Measurements from ENCODE around the gene IL1RAPL1. TPM values are rescaled to one million over a fixed set of nuclear protein-coding genes. Genes with fewer than 3 reads are reported as not detected.
A peak's percentile ranks its signal among the peaks of the same experiment; 100 is the strongest.

The IL1RAPL1 gene
- total and polyA plus RNA-seq, 2 donors (not counting 1 experiment from before 2014, with no cell fraction given), result 0.25 to 2.8 TPM

DNA sequence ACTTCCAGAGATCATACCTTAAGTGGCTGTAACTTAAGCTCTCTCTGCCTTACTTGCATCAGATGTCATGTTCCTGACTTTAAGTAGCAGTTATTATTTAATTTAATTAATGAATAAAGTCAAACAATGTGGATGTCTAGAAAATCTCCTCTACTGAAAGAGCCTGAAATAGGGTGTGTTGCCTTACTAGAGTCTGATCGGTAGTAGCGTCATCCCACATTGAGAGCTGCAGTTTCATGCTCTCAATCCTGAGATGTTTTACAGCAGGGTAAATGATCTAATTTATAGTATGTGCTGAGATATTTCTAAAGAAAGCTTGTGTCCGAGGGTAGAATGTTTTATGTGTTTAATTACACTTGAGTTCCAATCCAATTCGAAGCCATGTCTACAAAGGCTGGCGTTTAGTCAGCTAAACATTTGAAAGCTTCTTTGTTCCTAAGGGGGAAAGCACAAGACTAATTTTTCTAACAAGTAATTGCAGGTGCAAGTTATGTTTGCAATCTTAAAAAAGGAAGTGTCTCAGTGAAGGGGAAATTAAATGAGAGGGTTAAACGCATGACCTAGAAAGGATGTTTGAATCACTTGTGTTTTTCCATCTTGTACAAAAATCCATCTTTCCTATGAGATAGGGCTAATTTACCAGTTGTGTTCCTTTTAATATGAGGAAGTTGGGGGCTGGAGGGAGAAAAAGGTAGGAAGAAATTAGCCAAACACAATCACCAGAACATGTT is 1237.1 kb downstream of the IL1RAPL1 start:
- no peak overlapping the region for H2AFZ ChIP-seq (ENCODE audit: low read length)
- H3K27ac ChIP-seq (ENCODE audit: insufficient read depth, low read length), result no peak overlapping the region
- H3K4me3 ChIP-seq (replicated peaks in 1 of 4; ENCODE audit: control extremely low read depth in 1 of 4, insufficient read depth in 1 of 4, low read depth in 3 of 4, low read length in 4 of 4), result no peak overlapping the region
- no peak for DNase-seq (ENCODE audit: low read depth in 2 of 2)
- no peak overlapping the region for H3K4me2 ChIP-seq (ENCODE audit: extremely low read depth, insufficient read depth, low read length)
- no peaks in the 10 kb centered on the region for H3K27me3 ChIP-seq (ENCODE audit: control insufficient read depth, insufficient read depth, low read length)
- H3K9ac ChIP-seq (ENCODE audit: insufficient read depth, low read length), result no peak overlapping the region
- no peaks in the 10 kb centered on the region for H3K36me3 ChIP-seq (ENCODE audit: control insufficient read depth, insufficient read depth, low read length)
- H4K20me1 ChIP-seq (ENCODE audit: control insufficient read depth, extremely low read depth, insufficient read depth, low read length), result no peaks in the 10 kb centered on the region
- no peaks in the 10 kb centered on the region for H3K4me1 ChIP-seq (ENCODE audit: control insufficient read depth, extremely low read depth, insufficient read depth, low read length)
- no peaks in the 10 kb centered on the region for H3K79me2 ChIP-seq (ENCODE audit: control insufficient read depth, insufficient read depth, low read length)
- H3K9me3 ChIP-seq (ENCODE audit: control insufficient read depth, insufficient read depth, low read depth, low read length), result no peaks in the 10 kb centered on the region
- no peak for TF ChIP-seq EZH2 (IDR thresholded peaks at IDR 0.05; ENCODE audit: low read length, missing control alignments)
- TF ChIP-seq, protein P1, sequence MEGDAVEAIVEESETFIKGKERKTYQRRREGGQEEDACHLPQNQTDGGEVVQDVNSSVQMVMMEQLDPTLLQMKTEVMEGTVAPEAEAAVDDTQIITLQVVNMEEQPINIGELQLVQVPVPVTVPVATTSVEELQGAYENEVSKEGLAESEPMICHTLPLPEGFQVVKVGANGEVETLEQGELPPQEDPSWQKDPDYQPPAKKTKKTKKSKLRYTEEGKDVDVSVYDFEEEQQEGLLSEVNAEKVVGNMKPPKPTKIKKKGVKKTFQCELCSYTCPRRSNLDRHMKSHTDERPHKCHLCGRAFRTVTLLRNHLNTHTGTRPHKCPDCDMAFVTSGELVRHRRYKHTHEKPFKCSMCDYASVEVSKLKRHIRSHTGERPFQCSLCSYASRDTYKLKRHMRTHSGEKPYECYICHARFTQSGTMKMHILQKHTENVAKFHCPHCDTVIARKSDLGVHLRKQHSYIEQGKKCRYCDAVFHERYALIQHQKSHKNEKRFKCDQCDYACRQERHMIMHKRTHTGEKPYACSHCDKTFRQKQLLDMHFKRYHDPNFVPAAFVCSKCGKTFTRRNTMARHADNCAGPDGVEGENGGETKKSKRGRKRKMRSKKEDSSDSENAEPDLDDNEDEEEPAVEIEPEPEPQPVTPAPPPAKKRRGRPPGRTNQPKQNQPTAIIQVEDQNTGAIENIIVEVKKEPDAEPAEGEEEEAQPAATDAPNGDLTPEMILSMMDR (conservative IDR thresholded peaks at IDR 0.05 in 1 of 2, IDR thresholded peaks at IDR 0.05 in 1 of 2; ENCODE audit: low read depth in 1 of 2, low read length in 2 of 2), result no peak

DNA sequence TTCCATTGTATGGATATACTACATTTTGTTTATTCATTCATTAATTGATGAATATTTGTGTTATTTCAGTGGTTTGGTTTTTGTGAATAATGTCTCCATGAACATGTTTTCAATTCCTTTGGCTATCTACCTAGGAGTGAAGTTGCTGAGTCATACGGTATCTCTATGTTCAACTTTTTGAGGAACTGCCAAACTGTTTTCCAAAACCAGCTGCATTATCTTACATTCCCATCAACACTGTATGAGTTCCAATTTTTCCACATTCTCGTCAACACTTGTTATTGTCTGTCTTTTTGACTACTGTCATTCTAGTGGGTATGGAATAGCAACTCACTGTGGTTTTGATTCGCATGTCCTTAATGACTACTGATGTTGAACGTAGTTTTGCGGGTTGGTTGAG is 1239.5 kb downstream of the IL1RAPL1 start:
- TF ChIP-seq, protein P1 (conservative IDR thresholded peaks at IDR 0.05 in 1 of 2, IDR thresholded peaks at IDR 0.05 in 1 of 2; ENCODE audit: low read depth in 1 of 2, low read length in 2 of 2), result no peak
- no peak for TF ChIP-seq EZH2 (IDR thresholded peaks at IDR 0.05; ENCODE audit: low read length, missing control alignments)
- Histone ChIP-seq H3K4me1 (ENCODE audit: control insufficient read depth, extremely low read depth, insufficient read depth, low read length) (no peaks in the 10 kb centered on the region), H3K27me3 (ENCODE audit: control insufficient read depth, insufficient read depth, low read length) (no peaks in the 10 kb centered on the region), H4K20me1 (ENCODE audit: control insufficient read depth, extremely low read depth, insufficient read depth, low read length) (no peaks in the 10 kb centered on the region), H3K4me2 (ENCODE audit: extremely low read depth, insufficient read depth, low read length) (no peak overlapping the region), H3K4me3 (replicated peaks in 1 of 4; ENCODE audit: control extremely low read depth in 1 of 4, insufficient read depth in 1 of 4, low read depth in 3 of 4, low read length in 4 of 4) (no peak overlapping the region), H3K9me3 (ENCODE audit: control insufficient read depth, insufficient read depth, low read depth, low read length) (no peaks in the 10 kb centered on the region), H2AFZ (ENCODE audit: low read length) (no peak overlapping the region), H3K9ac (ENCODE audit: insufficient read depth, low read length) (no peak overlapping the region), H3K79me2 (ENCODE audit: control insufficient read depth, insufficient read depth, low read length) (no peaks in the 10 kb centered on the region), H3K36me3 (ENCODE audit: control insufficient read depth, insufficient read depth, low read length) (no peaks in the 10 kb centered on the region), H3K27ac (ENCODE audit: insufficient read depth, low read length) (no peak overlapping the region)
- peak in 1 of 2 donors; percentile 85 for DNase-seq (ENCODE audit: low read depth in 2 of 2)

GRCh38 chrX:29834311-29834710 is 1247.1 kb downstream of the IL1RAPL1 start:
- Histone ChIP-seq H3K79me2 (ENCODE audit: control insufficient read depth, insufficient read depth, low read length) (no peaks in the 10 kb centered on the region), H2AFZ (ENCODE audit: low read length) (no peak overlapping the region), H3K4me1 (ENCODE audit: control insufficient read depth, extremely low read depth, insufficient read depth, low read length) (no peaks in the 10 kb centered on the region), H3K9ac (ENCODE audit: insufficient read depth, low read length) (no peak overlapping the region), H3K36me3 (ENCODE audit: control insufficient read depth, insufficient read depth, low read length) (no peaks in the 10 kb centered on the region), H3K4me3 (replicated peaks in 1 of 4; ENCODE audit: control extremely low read depth in 1 of 4, insufficient read depth in 1 of 4, low read depth in 3 of 4, low read length in 4 of 4) (no peak overlapping the region), H3K4me2 (ENCODE audit: extremely low read depth, insufficient read depth, low read length) (no peak overlapping the region), H3K27ac (ENCODE audit: insufficient read depth, low read length) (no peak overlapping the region), H3K27me3 (ENCODE audit: control insufficient read depth, insufficient read depth, low read length) (no peaks in the 10 kb centered on the region), H3K9me3 (ENCODE audit: control insufficient read depth, insufficient read depth, low read depth, low read length) (no peaks in the 10 kb centered on the region), H4K20me1 (ENCODE audit: control insufficient read depth, extremely low read depth, insufficient read depth, low read length) (no peaks in the 10 kb centered on the region)
- TF ChIP-seq, protein P1 (conservative IDR thresholded peaks at IDR 0.05 in 1 of 2, IDR thresholded peaks at IDR 0.05 in 1 of 2; ENCODE audit: low read depth in 1 of 2, low read length in 2 of 2), result no peak
- TF ChIP-seq EZH2 (IDR thresholded peaks at IDR 0.05; ENCODE audit: low read length, missing control alignments), result no peak
- DNase-seq (ENCODE audit: low read depth in 2 of 2), result no peak

Data from fibroblast of lung (primary cell).